GM06990 (cell line): Measurements from ENCODE around the gene LOXHD1.

ENCODE experiments used
- DNase-seq: peaks from one replicate; pipeline ENCODE4 v3.0.0-alpha.2; 2011; ENCODE audit not compliant: insufficient read length; ENCODE audit errors: extremely low read depth
- H3K27me3 ChIP-seq: replicated peaks from 2 replicates; pipeline ENCODE4 v1.6.0; 2011; ENCODE audit warnings: low read length; ENCODE audit not compliant: control insufficient read depth, insufficient read depth
- H3K36me3 ChIP-seq: 2 replicates; pipeline ENCODE4 v1.5.1; 2011; ENCODE audit warnings: low read length; ENCODE audit not compliant: control insufficient read depth, insufficient read depth
- H3K4me3 ChIP-seq: replicated peaks from 2 replicates; pipeline ENCODE4 v1.5.1; 2011; ENCODE audit warnings: low read depth, mild to moderate bottlenecking, control low read depth, low read length
- CTCF ChIP-seq: IDR thresholded peaks from 2 replicates; pipeline ENCODE4 v1.5.1; 2011; ENCODE audit warnings: low read length, control low read depth, mild to moderate bottlenecking, inconsistent platforms; ENCODE audit not compliant: insufficient read depth, poor library complexity, severe bottlenecking

Gene LOXHD1

GRCh38 chr18:46590103-46590502, 66.9 kb downstream of the LOXHD1 start:
- no peak for TF ChIP-seq CTCF
- Histone ChIP-seq H3K4me3 (no peak overlapping the region), H3K36me3 (no peaks in the 10 kb centered on the region), H3K27me3 (peaks cover 2% of the 10 kb centered on the region; the same call in 1 of the 2 replicates)
- no peak for DNase-seq

- DNase-seq: no peak
- no peak overlapping the region for H3K4me3 ChIP-seq
- TF ChIP-seq CTCF: no peak
- H3K36me3 ChIP-seq: no peaks in the 10 kb centered on the region
- peaks cover 2% of the 10 kb centered on the region; the same call in 1 of the 2 replicates for H3K27me3 ChIP-seq
These were observed 67.9 kb downstream of the LOXHD1 start for GRCh38 chr18:46588971-46589660.

- TF ChIP-seq CTCF: no peak
- H3K4me3 ChIP-seq: no peak overlapping the region
- H3K36me3 ChIP-seq: no peaks in the 10 kb centered on the region
- no peak for DNase-seq
- H3K27me3 ChIP-seq: peaks cover 2% of the 10 kb centered on the region; the same call in 1 of the 2 replicates
These were observed 69.4 kb downstream of the LOXHD1 start for GRCh38 chr18:46587600-46587999.

- no peaks in the 10 kb centered on the region for H3K36me3 ChIP-seq
- no peaks in the 10 kb centered on the region; the same call in 1 of the 2 replicates for H3K27me3 ChIP-seq
- TF ChIP-seq CTCF: no peak
These were observed 73.3 kb downstream of the LOXHD1 start for GRCh38 chr18:46583711-46584110.

GRCh38 chr18:46581648-46582047, 75.4 kb downstream of the LOXHD1 start:
- Histone ChIP-seq H3K27me3 (no peaks in the 10 kb centered on the region; the same call in 1 of the 2 replicates), H3K4me3 (no peak overlapping the region), H3K36me3 (no peaks in the 10 kb centered on the region)
- no peak for TF ChIP-seq CTCF
- no peak for DNase-seq

More at GRCh38 chr18:46583711-46584110, 73.3 kb downstream of the LOXHD1 start:
- no peak overlapping the region for H3K4me3 ChIP-seq
- no peak for DNase-seq
